Cardiac muscle cell (in vitro differentiated cells and primary cell): ENCODE data around the gene ATP6V0D1. TPM values are rescaled to one million over a fixed set of nuclear protein-coding genes. Genes with fewer than 3 reads are reported as not detected.

Source experiments
- DNase-seq, 2 donors: peaks; one replicate each; pipeline versions ENCODE4 v3.0.0 to v3.0.0-alpha.2; 2010 to 2017; ENCODE audit warnings: low read depth in 1 of 2, low spot score in 1 of 2
- H3K27ac ChIP-seq: fragments of 200-600 bp; sonication (generic); 2 replicates; pipeline ENCODE4 v1.5.1; 2016
- H3K27me3 ChIP-seq: fragments of 200-600 bp; sonication (generic); 2 replicates; pipeline ENCODE4 v1.6.0; 2016; ENCODE audit warnings: control low read depth
- H3K36me3 ChIP-seq: fragments of 200-600 bp; sonication (generic); 2 replicates; pipeline ENCODE4 v1.5.1; 2016; ENCODE audit warnings: control low read depth
- H3K4me1 ChIP-seq: fragments of 200-600 bp; sonication (generic); 2 replicates; pipeline ENCODE4 v1.8.1; 2017; ENCODE audit warnings: low read depth, mild to moderate bottlenecking, mixed run types
- H3K4me3 ChIP-seq: fragments of 200-600 bp; sonication (generic); 2 replicates; pipeline ENCODE4 v1.5.1; 2016; ENCODE audit warnings: mild to moderate bottlenecking
- H3K9me3 ChIP-seq: fragments of 200-600 bp; sonication (generic); 2 replicates; pipeline ENCODE4 v1.5.1; 2017; ENCODE audit warnings: low read depth, mild to moderate bottlenecking, control low read depth
- CTCF ChIP-seq: IDR thresholded peaks from 2 replicates; pipeline ENCODE4 v1.5.1; 2012; ENCODE audit warnings: low read depth, mild to moderate bottlenecking, low read length
- polyA plus RNA-seq: library from polyadenylated mRNA; unstranded; fragments of >200 nt; fragmentation: Nextera tagmentation; extraction: Ambion mirVana; gene quantifications from 2 replicates; pipeline ENCODE4 v1.2.1, GENCODE V29; 2016
- total RNA-seq: library from RNA; depleted of rRNA; stranded (reverse); fragments of >200 nt; gene quantifications from 2 replicates; pipeline ENCODE4 v1.2.3, GENCODE V29; 2016

Gene ATP6V0D1
- total and polyA plus RNA-seq, 2 experiments from 2014 or later = 74.5 to 203 TPM

GRCh38 chr16:67470359-67470758, 10.6 kb downstream of the ATP6V0D1 start:
- no peak overlapping the region for H3K4me3 ChIP-seq
- no peak for TF ChIP-seq CTCF
- peak in 1 of 2 donors; percentile 50 for DNase-seq
- no peaks in the 10 kb centered on the region for H3K27me3 ChIP-seq
- H3K27ac ChIP-seq = no peak overlapping the region
- peaks cover 7% of the 10 kb centered on the region for H3K4me1 ChIP-seq
- H3K9me3 ChIP-seq = no peaks in the 10 kb centered on the region
- H3K36me3 ChIP-seq = no peaks in the 10 kb centered on the region

GRCh38 chr16:67468731-67469130, 12.2 kb downstream of the ATP6V0D1 start:
- Histone ChIP-seq H3K27ac (no peak overlapping the region), H3K36me3 (no peaks in the 10 kb centered on the region), H3K27me3 (no peaks in the 10 kb centered on the region), H3K9me3 (no peaks in the 10 kb centered on the region), H3K4me3 (no peak overlapping the region), H3K4me1 (peaks cover 3% of the 10 kb centered on the region)
- TF ChIP-seq CTCF = no peak
- no peak for DNase-seq

GRCh38 chr16:67466581-67466980, 14.4 kb downstream of the ATP6V0D1 start:
- DNase-seq = no peak
- no peaks in the 10 kb centered on the region for H3K9me3 ChIP-seq
- no peaks in the 10 kb centered on the region for H3K36me3 ChIP-seq
- TF ChIP-seq CTCF = no peak
- H3K4me3 ChIP-seq = no peak overlapping the region
- H3K4me1 ChIP-seq = peaks cover 3% of the 10 kb centered on the region
- H3K27ac ChIP-seq = no peak overlapping the region
- H3K27me3 ChIP-seq = no peaks in the 10 kb centered on the region

GRCh38 chr16:67464565-67464964, 16.4 kb downstream of the ATP6V0D1 start:
- Histone ChIP-seq H3K27ac (no peak overlapping the region), H3K4me1 (peaks cover 5% of the 10 kb centered on the region), H3K4me3 (no peak overlapping the region), H3K27me3 (no peaks in the 10 kb centered on the region), H3K36me3 (no peaks in the 10 kb centered on the region), H3K9me3 (no peaks in the 10 kb centered on the region)
- DNase-seq = no peak
- no peak for TF ChIP-seq CTCF

GRCh38 chr16:67463691-67464090, 17.3 kb downstream of the ATP6V0D1 start:
- no peaks in the 10 kb centered on the region for H3K36me3 ChIP-seq
- H3K27ac ChIP-seq = no peak overlapping the region
- DNase-seq = no peak
- H3K4me1 ChIP-seq = peaks cover 14% of the 10 kb centered on the region
- TF ChIP-seq CTCF = no peak
- H3K4me3 ChIP-seq = no peak overlapping the region
- H3K9me3 ChIP-seq = no peaks in the 10 kb centered on the region
- no peaks in the 10 kb centered on the region for H3K27me3 ChIP-seq

GRCh38 chr16:67463059-67463458, 17.9 kb downstream of the ATP6V0D1 start:
- H3K36me3 ChIP-seq = no peaks in the 10 kb centered on the region
- H3K27ac ChIP-seq = no peak overlapping the region
- H3K9me3 ChIP-seq = no peaks in the 10 kb centered on the region
- peaks cover 19% of the 10 kb centered on the region for H3K4me1 ChIP-seq
- no peak for DNase-seq
- H3K4me3 ChIP-seq = no peak overlapping the region
- no peak for TF ChIP-seq CTCF
- H3K27me3 ChIP-seq = no peaks in the 10 kb centered on the region
